ENCODE measurements around the gene SYT15. TPM values are rescaled to one million over a fixed set of nuclear protein-coding genes. Genes with fewer than 3 reads are reported as not detected.

Gene SYT15
- total RNA-seq, 1 experiment from 2014 or later = 0.43 TPM

GRCh38 chr10:46537309-46537708 is 41.6 kb upstream of the SYT15 start:
- Mint-ChIP-seq H3K9me3 (ENCODE audit: unreplicated experiment) (peaks cover 9% of the 10 kb centered on the region), H3K4me1 (ENCODE audit: low read depth, unreplicated experiment) (peaks cover 42% of the 10 kb centered on the region), H3K27me3 (ENCODE audit: insufficient read depth, unreplicated experiment) (no peaks in the 10 kb centered on the region), H3K4me3 (ENCODE audit: unreplicated experiment) (no peak overlapping the region), H3K36me3 (ENCODE audit: insufficient read depth, unreplicated experiment) (peaks cover 16% of the 10 kb centered on the region), H3K27ac (ENCODE audit: unreplicated experiment) (peak overlapping the region; percentile 36)
- ChIA-PET POLR2A (no interaction called here), CTCF (interaction anchor here (1.8 kb wide), 1 partner anchor 28 kb away, joined by 6 read pairs; no protein-coding TSS in a partner anchor)
- intact Hi-C loops (cut with micrococcal nuclease; ENCODE audit: unreplicated experiment) = no loop called here
- Histone ChIP-seq H3K9me3 (peaks cover 5% of the 10 kb centered on the region), H3K4me1 (peaks cover 47% of the 10 kb centered on the region), H3K27me3 (replicated peaks; ENCODE audit: control insufficient read depth, insufficient read depth, low read length) (no peaks in the 10 kb centered on the region), H3K4me3 (ENCODE audit: low read depth, low read length) (no peak overlapping the region), H3K36me3 (ENCODE audit: control insufficient read depth, insufficient read depth, low read length) (no peaks in the 10 kb centered on the region)
- DNase-seq = peak in 1 of 2 experiments; percentile 73
- TF ChIP-seq CTCF (IDR thresholded peaks at IDR 0.05; ENCODE audit: insufficient read depth in 1 of 2, low read depth in 1 of 2, low read length in 1 of 2, severe bottlenecking in 1 of 2, unreplicated experiment in 1 of 2) = no peak
- no TSS peak for BruUV-seq (replicated peaks)

- no peaks in the 10 kb centered on the region for H3K36me3 ChIP-seq (ENCODE audit: control insufficient read depth, insufficient read depth, low read length)
- intact Hi-C loops (cut with micrococcal nuclease; ENCODE audit: unreplicated experiment) = no loop called here
- no peaks in the 10 kb centered on the region for H3K27me3 ChIP-seq (replicated peaks; ENCODE audit: control insufficient read depth, insufficient read depth, low read length)
- H3K4me3 Mint-ChIP-seq (ENCODE audit: unreplicated experiment) = no peak overlapping the region
- DNase-seq = no peak
- peaks cover 19% of the 10 kb centered on the region for H3K36me3 Mint-ChIP-seq (ENCODE audit: insufficient read depth, unreplicated experiment)
- no peak for TF ChIP-seq CTCF (IDR thresholded peaks at IDR 0.05; ENCODE audit: insufficient read depth in 1 of 2, low read depth in 1 of 2, low read length in 1 of 2, severe bottlenecking in 1 of 2, unreplicated experiment in 1 of 2)
- BruUV-seq (replicated peaks) = no TSS peak
- ChIA-PET CTCF (interaction anchor here (1.8 kb wide), 1 partner anchor 27 kb away, joined by 6 read pairs; no protein-coding TSS in a partner anchor), POLR2A (no interaction called here)
- peaks cover 9% of the 10 kb centered on the region for H3K9me3 Mint-ChIP-seq (ENCODE audit: unreplicated experiment)
- no peak overlapping the region for H3K4me3 ChIP-seq (ENCODE audit: low read depth, low read length)
- H3K4me1 Mint-ChIP-seq (ENCODE audit: low read depth, unreplicated experiment) = peaks cover 48% of the 10 kb centered on the region
- peaks cover 8% of the 10 kb centered on the region for H3K9me3 ChIP-seq
- H3K27ac Mint-ChIP-seq (ENCODE audit: unreplicated experiment) = peak overlapping the region; percentile 36
- H3K27me3 Mint-ChIP-seq (ENCODE audit: insufficient read depth, unreplicated experiment) = no peaks in the 10 kb centered on the region
- H3K4me1 ChIP-seq = peaks cover 47% of the 10 kb centered on the region
Measured at GRCh38 chr10:46538155-46538554, 40.8 kb upstream of the SYT15 start.

- H3K4me1 Mint-ChIP-seq (ENCODE audit: low read depth, unreplicated experiment) = peaks cover 51% of the 10 kb centered on the region
Measured at GRCh38 chr10:46538717-46539426, 40.1 kb upstream of the SYT15 start.

More at GRCh38 chr10:46538717-46539426, 40.1 kb upstream of the SYT15 start:
- Mint-ChIP-seq H3K4me3 (ENCODE audit: unreplicated experiment) (peak overlapping the region; percentile 9), H3K36me3 (ENCODE audit: insufficient read depth, unreplicated experiment) (peaks cover 19% of the 10 kb centered on the region), H3K27me3 (ENCODE audit: insufficient read depth, unreplicated experiment) (no peaks in the 10 kb centered on the region), H3K9me3 (ENCODE audit: unreplicated experiment) (peaks cover 9% of the 10 kb centered on the region), H3K27ac (ENCODE audit: unreplicated experiment) (peak overlapping the region; percentile 98)
- POLR2A ChIA-PET = interaction anchor here (1.5 kb wide), 1 partner anchor 14 kb away, joined by 6 read pairs; no protein-coding TSS in a partner anchor
- Histone ChIP-seq H3K4me1 (peaks cover 47% of the 10 kb centered on the region), H3K9me3 (peaks cover 8% of the 10 kb centered on the region), H3K27me3 (replicated peaks; ENCODE audit: control insufficient read depth, insufficient read depth, low read length) (no peaks in the 10 kb centered on the region), H3K4me3 (ENCODE audit: low read depth, low read length) (no peak overlapping the region), H3K36me3 (ENCODE audit: control insufficient read depth, insufficient read depth, low read length) (no peaks in the 10 kb centered on the region)
- no TSS peak for BruUV-seq (replicated peaks)
- intact Hi-C loops (cut with micrococcal nuclease; ENCODE audit: unreplicated experiment) = no loop called here
- CTCF ChIA-PET = interaction anchor here (1.7 to 2.0 kb wide), 2 partner anchors 20 to 26 kb away, joined by 8 read pairs; no protein-coding TSS in a partner anchor
- no peak for TF ChIP-seq CTCF (IDR thresholded peaks at IDR 0.05; ENCODE audit: insufficient read depth in 1 of 2, low read depth in 1 of 2, low read length in 1 of 2, severe bottlenecking in 1 of 2, unreplicated experiment in 1 of 2)
- DNase-seq = no peak
